Activated gamma-delta T cell treated with anti-CD3 and anti-CD28 coated beads, Interleukin-2, amount 50 U/mL, for 16 hours (primary cell): ENCODE measurements around the gene UGP2.

Experiments
- DNase-seq: peaks from one replicate; pipeline ENCODE4 v3.0.0-alpha.2; 2020; ENCODE audit warnings: low read depth

Gene UGP2

DNA sequence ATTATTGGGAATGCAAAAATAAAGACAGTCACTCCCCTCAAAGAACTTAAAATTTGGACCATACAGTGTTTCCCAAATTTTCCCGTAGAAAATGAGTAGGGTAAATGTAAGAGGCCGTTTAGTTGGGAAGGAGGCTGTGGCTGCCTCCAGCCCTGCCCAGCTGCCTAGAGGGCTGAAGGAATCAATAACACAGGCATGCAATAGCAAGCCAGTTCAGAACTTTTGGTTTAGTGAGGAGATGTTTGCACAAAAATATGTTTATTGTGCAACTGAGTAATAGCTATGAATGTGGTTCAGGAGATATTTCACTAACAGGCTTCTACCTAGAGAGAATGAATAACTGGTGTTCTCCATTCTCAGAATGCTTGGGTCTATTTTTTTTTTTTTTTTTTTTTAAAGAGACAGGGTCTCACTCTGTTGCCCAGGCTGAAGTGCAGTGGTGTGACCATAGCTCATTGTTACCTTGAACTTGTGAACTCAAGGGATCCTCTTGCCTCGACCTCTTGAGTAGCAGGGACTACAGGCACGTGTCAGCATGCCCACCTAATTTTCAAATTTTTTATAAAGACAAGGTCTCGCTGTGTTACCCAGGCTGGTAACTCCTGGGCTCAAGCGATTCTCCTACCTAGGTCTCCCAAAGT is 23.6 kb downstream of the UGP2 start:
- no peak for DNase-seq

GRCh38 chr2:63866009-63866709 is 24.5 kb downstream of the UGP2 start:
- DNase-seq, result no peak

- DNase-seq, result no peak
These were observed 29.0 kb downstream of the UGP2 start for GRCh38 chr2:63870679-63871078.

DNA sequence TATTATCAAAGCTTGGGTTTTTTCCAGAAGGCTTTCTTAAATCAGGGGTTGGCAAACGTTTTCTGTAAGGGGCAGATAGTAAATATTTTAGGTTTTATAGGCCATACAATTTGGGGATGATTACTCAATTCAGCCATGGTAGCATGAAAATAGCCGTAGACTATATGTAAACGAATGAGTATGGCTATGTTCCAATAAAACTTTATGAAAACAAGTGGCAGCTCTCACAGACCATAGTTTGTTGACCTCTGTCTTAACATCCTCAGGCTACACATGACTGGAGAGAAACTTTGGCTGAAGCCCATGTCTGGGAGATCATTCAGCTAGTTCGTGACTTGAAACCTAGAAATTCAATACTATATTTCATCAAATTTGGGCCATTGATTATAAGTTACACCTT is 30.2 kb downstream of the UGP2 start:
- no peak for DNase-seq

DNA sequence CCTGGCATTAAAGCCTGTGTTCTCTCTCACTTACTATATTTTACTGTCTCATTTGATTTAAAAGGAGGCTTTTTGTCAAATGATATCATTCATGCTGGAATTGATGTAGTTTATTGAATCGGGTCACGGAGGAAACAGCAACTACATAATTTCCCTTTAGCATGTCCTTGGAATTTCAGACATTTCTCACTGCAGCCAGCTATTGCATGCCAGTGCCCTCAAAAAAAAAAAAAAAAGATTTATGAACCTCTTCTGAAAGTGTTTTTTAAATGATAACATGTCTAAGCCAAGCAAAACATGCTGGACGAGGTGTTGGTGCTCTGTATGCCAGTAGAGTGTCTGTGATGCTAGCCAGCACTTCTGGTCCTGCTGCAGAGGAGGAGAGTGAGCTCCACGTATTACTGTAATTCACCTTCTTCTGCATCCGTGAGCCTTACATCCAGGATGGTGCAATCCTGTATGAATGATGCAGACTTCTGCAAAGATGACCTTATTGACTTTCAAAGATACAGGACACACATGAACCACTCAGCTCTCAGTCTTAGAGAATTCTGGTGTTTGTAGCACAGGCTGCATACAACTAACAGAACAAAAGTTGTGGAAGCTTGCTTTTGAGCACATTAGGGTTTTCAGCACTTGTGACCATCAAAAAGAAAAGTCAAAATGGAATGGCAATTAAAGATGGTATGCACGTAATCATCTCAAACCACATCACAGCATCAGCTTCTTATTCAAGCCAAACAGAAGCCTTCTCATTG is 31.1 kb downstream of the UGP2 start:
- DNase-seq, result no peak

DNA sequence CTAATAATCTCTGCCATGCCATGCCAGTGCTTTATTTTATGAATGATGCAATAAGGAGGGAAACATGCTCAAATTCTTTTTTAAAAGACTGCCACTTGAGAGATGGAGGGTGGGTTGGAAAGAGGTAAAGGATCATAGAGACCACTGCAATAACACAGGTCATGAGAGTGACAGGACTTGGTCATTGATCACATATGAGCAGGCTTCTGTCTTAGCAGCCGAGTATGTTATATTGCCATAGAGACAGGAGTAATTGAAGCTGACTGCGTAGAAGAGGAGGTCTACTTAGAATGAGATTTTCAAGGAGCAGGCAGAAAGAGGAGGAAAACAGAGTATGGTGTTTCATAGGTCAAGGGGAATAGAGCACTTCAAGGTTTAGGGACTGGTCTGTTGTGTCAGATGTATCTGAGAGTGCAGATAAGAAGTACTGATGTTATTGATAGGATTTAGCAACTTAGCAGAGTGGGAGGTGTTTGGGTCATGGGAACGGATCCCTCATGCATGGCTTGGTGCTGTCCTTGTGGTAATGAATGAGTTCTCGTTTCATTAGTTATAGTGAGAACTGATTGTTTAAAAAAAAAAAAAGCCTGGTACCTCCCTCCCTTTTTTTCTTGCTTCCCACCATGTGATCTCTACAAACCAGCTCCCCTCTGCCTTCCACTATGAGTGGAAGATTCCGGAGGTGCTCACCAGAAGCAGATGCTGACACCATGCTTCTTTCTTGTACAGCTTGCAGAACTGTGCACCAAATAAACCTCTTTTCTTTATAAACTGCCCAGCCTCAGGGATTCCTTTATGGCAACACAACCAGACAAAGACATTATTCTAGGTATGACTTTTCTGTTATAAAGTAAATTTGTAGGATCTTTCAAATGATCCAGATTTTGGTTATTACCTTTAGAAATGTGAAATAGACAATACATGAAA is 32.8 kb downstream of the UGP2 start:
- DNase-seq, result no peak

DNA sequence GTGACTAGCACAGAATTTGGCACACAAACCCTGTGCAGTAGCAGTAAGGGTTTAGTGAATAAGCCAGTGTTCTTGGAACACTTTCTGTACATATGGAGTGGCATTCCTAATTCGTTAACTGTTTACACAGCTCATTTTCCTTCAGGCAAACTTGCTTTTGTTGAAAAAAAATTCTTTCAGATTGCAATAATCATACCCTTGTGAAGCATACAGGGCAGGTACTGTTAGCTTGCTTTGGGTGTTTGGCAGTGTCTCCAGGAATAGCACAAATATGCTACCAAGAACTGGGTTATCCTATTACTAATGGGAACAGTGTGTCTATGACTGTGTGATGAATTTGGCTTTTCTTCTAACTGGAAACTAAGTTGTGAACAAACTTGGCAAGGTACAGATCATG is 33.4 kb downstream of the UGP2 start:
- DNase-seq, result no peak

DNA sequence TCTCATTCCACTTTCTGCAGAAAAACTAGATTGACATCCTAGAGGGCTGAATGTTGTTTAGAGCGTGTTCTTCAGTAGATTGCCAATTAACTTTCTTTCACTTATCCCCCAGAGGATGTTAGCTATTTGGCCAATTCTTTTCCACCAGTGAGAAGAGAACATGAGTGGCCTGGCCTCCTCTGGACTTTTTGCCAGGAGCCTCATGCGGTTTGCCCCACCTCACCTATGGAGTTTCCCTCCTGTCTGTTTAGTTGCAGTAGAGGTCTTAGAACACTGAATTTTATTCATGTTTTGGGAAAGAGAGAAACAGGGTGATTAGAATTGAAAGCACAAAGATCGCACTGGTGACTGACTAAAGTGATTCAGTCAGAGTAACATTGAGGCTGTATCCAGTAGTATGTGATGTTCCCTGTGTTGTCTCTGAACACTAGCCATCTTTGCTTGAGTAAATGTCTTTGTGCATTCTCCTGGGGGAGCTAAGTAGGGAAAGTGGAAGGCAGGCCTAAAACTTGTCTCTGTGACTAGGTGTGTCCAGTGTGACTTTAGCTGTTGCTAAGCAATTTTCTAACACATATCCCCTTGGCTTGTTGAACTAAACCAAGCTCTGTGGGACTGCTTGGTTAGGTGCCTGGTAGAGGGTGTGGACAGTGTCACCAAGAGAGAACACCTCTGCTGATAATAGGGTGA is 34.0 kb downstream of the UGP2 start:
- no peak for DNase-seq

DNA sequence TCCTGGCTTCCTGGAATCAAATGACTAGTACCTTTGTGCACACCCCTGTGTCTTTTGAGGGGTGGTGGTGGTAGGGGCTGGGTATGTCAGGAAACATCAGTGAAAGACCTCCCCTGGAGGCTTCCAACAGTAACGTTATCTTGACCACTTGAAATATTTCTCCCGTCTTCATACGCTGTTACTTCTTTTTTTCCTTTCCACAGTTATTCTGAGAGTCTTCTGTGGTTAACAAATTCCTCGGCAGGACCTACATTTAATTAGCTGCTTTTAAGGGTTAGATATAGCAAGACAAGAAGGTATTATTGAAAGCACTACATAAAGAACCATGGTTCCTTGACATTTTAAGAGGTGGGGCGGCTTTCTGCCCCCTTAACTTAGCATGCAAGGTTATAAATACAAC is 34.6 kb downstream of the UGP2 start:
- no peak for DNase-seq

DNA sequence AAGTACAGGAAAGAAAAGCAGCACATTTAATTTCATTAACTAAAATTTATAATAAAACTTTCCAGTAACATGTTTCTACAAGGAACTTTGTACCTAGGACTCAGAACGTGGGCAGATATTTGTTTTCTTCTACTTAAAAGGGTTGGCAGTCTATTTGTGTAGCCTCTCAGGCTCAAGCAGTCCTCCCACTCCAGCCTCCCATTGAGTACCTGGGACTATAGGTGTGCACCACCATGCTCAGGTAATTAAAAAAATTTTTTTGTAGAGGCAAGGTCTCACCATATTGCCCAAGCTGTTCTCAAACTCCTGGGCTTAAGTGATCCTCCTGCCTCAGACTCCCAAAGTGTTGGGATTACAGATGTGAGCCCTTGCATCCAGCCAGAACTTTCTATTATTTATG is 36.8 kb downstream of the UGP2 start:
- DNase-seq, result no peak

GRCh38 chr2:63879876-63880433 is 38.3 kb downstream of the UGP2 start:
- DNase-seq, result no peak

GRCh38 chr2:63880625-63881024 is 38.9 kb downstream of the UGP2 start:
- no peak for DNase-seq

GRCh38 chr2:63881205-63881604 is 39.5 kb downstream of the UGP2 start:
- DNase-seq, result no peak

DNA sequence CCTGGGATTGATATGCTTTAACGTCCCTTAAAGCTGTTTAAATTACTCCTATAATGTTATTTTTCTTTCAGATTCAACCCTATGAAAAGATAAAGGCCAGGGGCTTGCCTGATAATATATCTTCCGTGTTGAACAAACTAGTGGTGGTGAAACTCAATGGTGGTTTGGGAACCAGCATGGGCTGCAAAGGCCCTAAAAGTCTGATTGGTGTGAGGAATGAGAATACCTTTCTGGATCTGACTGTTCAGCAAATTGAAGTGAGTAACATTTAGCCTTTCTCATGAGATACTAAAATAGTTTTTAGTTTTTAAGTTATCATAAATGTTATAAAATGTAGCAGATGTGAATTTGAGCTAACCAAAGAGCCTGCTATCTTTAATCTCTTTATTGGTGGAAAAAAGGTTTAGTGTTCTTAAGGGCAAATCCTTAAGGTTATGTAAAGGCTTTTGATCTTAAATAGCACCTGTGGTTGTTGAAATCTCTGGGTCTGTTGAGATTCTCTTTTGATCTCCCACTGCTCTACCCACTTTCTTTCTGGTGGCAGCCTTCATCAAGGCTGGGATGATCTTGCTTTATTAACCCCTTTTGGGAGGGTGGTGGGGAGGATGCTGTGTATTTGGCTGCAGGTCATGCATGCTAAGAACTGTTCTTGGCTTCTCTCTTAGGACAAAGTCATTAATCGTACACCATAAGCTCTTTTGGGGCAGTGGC is 40.9 kb downstream of the UGP2 start:
- DNase-seq, result no peak

GRCh38 chr2:63886445-63886844 is 44.7 kb downstream of the UGP2 start:
- DNase-seq, result no peak

GRCh38 chr2:63888053-63888452 is 46.4 kb downstream of the UGP2 start:
- DNase-seq, result no peak

DNA sequence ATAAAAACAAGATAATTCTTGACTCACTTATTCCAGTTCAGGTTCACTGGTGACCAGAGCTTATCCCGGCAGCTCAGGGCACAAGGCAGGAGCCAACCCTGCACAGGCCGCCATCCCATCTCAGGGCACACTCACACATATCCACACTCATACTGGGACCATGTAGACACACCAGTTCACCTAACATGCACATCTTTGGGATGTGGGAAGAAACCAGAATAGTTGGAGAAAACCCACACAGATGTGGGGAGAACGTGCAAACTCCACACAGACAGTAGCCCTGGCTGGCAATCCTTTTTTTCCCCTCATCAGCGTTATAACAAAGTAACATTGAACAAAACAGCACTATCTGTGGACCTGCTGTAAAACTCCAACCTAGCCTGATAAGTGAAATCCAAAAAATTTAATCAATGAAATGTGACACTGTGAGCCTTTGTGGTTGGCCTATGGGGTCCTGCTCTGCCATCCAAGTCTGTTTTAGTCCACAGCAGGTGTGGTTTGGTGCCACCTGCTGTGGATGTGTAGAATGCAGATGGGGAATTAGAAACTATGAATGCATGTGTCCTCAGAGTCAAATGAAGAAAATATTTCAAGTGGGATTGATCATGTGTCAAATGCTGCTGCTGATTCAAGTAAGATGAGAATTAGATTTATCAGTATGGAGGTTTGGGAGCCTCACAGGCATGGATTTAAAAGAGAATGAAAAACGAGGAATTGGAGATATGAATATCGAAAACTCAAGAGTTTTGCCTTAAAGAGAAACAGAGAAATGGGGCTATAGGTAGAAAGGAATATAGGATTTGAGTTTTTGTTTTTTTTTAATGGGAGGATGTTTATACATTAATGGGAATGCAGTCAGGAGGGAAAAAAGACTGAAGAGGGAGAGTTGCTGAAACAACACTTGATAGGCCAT is 47.0 kb downstream of the UGP2 start:
- DNase-seq, result no peak

GRCh38 chr2:63890678-63891077 is 49.0 kb downstream of the UGP2 start:
- DNase-seq, result no peak

GRCh38 chr2:63891488-63892030 is 49.9 kb downstream of the UGP2 start:
- DNase-seq, result no peak
